ENCODE measurements around the gene NTN4.

The NTN4 gene

GRCh38 chr12:95613021-95613420 lies 177.5 kb downstream of the NTN4 start:
- ChIA-PET CTCF (no interaction called here), POLR2A (ENCODE audit: low non-redundant PET) (no interaction called here)
- TF ChIP-seq CTCF (conservative IDR thresholded peaks at IDR 0.05; ENCODE audit: low read depth): no peak
- DNase-seq (ENCODE audit: low spot score): no peak
- no peak overlapping the region for H3K27ac ChIP-seq

GRCh38 chr12:95611676-95612309 lies 178.8 kb downstream of the NTN4 start:
- peak; percentile 68 for DNase-seq (ENCODE audit: low spot score)
- no peak overlapping the region for H3K27ac ChIP-seq
- no peak for TF ChIP-seq CTCF (conservative IDR thresholded peaks at IDR 0.05; ENCODE audit: low read depth)
- CTCF ChIA-PET: interaction anchor here (0.7 kb wide), 1 partner anchor 203 kb away, joined by 4 read pairs; no protein-coding TSS in a partner anchor
- POLR2A ChIA-PET (ENCODE audit: low non-redundant PET): no interaction called here

GRCh38 chr12:95608252-95609033 lies 182.1 kb downstream of the NTN4 start:
- DNase-seq (ENCODE audit: low spot score): peak; percentile 63
- TF ChIP-seq CTCF (conservative IDR thresholded peaks at IDR 0.05; ENCODE audit: low read depth): no peak
- CTCF ChIA-PET: interaction anchor here (0.6 kb wide), 1 partner anchor 670 kb away, joined by 3 read pairs; no protein-coding TSS in a partner anchor
- POLR2A ChIA-PET (ENCODE audit: low non-redundant PET): no interaction called here
- peak overlapping the region; percentile 81 for H3K27ac ChIP-seq
